ENCODE measurements around the gene SEPSECS.
A peak's percentile ranks its signal among the peaks of the same experiment; 100 is the strongest.

Gene SEPSECS

DNA sequence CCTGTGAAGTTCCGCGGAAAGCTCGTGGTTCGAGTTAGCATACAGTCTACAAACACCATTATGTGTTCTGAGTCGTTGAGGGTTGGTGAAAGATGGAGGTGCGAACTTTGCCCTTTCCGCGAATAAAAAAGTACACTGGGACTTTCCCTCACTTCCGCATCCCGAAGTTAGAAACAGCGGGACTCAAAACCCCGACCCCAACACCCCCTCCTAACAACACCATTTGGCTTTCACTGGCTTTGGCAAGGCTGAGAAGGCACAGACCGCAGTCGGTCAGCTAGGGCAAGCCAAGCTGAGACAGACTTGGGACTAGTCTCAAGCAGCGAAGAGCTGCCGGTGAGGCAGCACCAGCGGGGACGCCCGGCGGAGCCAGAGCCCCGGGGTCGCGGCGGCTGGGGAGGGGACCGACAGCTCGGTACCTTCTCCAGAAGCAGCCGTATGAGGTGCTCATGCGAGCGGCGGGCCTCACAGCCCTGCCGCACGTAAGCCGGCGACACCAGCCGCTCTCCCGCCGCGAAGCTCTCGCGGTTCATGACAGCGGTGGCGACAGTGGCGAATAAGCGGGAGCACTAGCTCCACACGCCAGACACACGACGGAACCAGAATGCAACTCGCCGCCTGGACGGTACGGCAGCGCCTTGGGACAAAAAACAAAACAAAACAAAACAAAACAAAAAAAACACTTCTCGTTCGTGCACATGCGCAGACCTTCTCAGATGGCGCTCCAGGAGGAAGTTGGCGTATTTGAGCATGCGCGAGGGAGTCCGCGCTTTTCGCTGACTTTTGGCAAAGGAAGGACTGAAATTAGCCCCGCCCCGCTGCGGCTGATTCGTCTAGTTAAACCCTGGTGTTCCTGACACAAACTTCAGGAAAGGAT, at the start of gene SEPSECS:
Gene SEPSECS, minus strand, starts transcription at position 613 of the 877 bp plus-strand sequence. Its CDS starts 80 bp downstream, at position 533.
- DNase-seq (ENCODE audit: low read depth, low spot score): peak; percentile 95

DNA sequence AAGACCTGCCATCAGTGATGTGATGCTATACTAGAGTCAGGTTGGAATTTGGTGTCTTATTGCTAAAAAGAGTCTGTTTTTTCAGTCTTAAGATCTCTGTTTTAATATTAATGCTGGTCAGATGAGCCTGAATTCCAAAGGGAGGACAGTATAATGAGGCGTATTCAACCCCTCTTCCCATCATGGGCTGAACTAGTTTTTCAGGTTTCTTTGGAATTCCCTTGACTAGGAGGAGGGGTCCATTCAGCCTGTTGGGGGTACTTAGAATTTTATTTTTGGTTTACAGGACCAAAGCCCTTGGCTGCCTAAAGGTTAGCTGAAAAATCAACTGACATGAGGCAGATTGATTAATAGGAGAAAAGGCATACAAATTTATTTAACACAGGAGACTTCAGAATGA, 49.5 kb upstream of the SEPSECS start:
- DNase-seq (ENCODE audit: low read depth, low spot score): peak; percentile 67

DNA sequence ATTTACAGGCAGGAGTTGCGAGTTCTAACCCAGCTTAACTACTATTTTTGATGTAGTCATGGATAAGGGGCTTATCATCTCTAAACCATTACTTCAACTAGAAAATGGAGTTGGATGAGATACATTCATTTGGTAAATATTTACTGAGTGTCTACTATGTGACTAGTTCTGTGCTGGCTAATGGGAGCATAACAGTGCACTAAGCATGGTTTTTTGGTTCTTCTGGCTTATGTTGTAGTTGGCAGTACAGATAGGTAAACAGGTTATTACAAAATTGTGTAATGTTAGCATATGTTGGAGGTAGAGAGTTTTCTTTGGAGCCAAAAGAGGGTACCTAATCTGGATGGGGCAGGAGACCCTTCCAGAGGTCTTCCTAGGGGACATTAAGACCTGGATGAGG, 47.7 kb upstream of the SEPSECS start:
- DNase-seq (ENCODE audit: low read depth, low spot score): no peak

DNA sequence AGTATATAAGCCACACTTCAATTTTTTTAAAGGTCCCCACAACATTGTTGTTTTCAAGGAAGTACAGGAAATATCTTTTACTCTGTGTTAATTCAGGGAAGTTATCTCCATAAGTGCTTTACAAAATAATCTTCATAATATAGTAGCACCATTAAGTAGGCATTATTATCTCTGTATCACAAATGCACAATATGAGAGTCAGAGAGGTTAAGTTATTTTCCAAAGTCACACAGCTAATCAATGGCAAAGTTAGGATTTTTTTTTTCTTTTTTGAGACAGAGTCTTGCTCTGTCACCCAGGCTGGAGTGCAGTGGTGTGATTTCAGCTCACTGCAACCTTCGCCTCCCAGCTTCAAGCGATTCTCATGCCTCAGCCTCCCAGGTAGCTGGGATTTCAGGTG, 38.5 kb upstream of the SEPSECS start:
- DNase-seq (ENCODE audit: low read depth, low spot score): no peak

DNA sequence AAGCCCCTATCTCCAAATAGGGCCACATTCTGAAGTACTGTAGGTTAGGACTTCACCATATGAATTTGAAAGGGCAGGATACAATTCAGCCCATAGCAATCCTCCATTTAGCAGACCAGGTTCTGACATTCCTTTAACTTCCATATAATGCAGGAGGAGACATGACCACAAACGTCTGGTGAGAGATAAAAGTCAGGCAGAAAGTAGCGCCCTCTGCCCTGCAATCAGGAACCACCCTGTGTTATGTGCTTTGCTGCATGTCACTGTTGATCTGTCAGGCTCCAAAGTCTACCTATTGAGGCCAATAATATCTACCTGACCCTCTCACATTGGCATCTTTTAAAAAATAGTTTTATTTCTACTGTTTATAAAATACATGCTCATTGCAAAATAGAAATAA, 30.2 kb upstream of the SEPSECS start:
- no peak for DNase-seq (ENCODE audit: low read depth, low spot score)

DNA sequence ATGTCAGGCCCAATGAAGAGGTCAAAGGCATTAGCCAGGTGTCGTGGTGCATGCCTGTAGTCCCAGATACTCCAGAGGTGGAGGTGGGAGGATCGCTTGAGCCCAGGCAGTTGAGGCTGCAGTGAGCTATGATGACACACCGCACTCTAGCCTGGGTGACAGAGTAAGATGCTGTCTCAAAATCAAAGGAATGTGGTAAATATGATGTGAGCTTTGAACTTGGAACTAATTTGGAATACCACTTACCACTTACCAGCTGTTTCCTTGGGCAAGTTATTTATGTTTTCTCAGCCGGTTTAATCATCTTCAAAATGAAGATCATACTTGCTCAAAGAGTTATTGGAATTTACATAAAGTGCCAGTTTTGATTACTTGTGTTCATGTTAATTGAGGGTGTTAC, 23.8 kb upstream of the SEPSECS start:
- no peak for DNase-seq (ENCODE audit: low read depth, low spot score)

DNA sequence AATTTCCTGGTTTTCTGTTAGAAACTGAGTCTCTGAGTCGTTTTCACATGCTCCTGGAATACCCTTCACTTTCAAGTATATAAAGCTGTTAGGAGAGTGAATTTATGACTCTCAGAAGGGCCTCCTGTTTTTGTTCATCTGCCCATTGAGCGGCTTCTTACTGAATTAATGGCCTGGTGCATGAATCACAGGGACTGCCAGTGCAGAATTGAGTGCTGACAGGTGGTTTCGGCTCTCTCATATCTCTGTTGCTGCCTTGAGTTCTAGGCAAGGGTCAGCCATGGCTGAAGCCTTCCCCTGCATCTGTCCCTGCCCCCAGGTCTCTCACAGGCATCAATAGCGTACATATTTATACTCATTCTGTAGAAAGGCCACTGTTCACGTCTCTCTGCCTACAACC, 22.7 kb upstream of the SEPSECS start:
- no peak for DNase-seq (ENCODE audit: low read depth, low spot score)

DNA sequence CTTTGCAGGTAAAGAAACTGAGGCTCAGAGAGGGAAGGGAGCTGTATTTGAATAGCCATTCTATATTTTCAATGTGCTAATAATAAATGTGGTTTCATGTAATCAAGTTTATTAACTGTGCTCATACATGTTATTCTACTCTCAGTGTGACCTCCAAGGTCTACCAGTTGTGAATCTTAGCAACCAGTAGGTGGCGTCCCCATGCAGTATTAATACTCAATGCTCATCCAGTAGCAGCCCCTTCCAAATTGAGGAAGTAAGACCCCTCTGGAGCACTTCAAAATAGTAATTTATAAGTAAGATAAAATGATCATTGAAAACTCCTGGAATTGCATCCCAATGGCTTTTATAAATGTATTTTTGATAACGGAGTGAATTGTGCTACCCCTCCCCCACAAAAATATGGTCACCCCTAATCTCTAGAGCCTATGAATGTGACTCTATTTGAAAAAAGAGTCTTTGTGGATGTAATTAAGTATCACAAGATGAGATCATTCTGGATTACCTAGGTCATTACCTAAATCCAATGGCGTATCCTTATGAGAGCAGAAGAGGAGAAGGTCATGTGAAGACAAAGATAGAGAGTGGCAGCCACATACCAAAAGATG, 20.4 kb upstream of the SEPSECS start:
- DNase-seq (ENCODE audit: low read depth, low spot score): no peak

DNA sequence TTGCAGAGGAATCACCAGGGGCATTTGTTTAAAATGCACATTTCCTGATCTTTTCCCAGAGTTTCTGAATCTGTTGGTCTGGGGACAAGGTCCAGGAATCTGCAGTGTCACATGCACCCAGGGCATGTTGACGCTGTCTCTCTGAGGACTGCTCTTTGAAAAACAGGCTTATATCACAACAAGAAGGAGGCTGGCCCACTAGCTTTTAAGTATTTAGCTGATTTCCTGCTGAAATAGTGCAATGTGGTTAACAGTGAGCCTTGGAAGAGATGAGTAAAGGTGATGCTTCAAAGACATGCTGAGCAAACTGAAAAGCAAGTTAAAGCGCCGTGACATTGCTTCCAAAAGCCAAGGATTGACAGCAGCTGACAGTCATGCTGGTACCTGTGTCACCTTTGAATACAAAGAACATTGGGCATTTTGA, 18.6 kb upstream of the SEPSECS start:
- DNase-seq (ENCODE audit: low read depth, low spot score): no peak

DNA sequence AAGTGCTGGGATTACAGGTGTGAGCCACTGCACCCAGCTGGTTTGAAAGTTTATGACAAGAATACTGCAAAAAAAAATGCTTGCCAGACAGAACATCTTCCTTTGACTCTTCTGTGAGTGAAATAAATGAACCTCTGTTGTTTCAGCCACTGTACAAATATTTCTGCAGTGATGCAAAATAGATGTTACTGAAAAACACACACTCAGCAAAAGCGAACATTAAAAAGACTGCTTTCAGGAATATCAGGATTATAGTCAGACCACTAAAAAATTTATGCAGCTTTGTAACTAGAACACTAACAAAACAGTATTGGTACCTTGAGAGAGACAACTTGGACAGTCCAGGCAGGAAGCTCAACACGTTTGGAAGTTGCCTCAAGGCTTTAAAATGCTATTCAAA, 16.9 kb upstream of the SEPSECS start:
- no peak for DNase-seq (ENCODE audit: low read depth, low spot score)

DNA sequence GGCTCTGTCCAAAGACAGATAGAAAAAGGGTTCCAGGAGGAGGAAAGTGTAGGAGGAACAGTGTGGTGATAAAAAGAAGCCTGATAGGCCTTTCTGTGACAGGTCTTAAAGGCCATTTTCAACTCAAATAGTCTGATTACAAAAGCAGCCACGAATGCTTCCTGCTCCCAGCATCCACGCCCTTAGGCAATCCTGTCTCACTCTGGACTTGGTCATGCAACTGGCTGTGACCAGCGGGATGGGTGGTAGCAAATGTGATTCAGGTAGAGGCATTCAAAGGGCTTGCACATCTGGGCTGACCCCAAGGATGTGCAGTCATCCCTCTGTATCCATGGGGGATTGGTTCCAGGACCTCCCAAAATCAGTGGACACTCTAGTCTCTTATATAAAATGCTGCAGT, 14.4 kb upstream of the SEPSECS start:
- peak; percentile 49 for DNase-seq (ENCODE audit: low read depth, low spot score)

DNA sequence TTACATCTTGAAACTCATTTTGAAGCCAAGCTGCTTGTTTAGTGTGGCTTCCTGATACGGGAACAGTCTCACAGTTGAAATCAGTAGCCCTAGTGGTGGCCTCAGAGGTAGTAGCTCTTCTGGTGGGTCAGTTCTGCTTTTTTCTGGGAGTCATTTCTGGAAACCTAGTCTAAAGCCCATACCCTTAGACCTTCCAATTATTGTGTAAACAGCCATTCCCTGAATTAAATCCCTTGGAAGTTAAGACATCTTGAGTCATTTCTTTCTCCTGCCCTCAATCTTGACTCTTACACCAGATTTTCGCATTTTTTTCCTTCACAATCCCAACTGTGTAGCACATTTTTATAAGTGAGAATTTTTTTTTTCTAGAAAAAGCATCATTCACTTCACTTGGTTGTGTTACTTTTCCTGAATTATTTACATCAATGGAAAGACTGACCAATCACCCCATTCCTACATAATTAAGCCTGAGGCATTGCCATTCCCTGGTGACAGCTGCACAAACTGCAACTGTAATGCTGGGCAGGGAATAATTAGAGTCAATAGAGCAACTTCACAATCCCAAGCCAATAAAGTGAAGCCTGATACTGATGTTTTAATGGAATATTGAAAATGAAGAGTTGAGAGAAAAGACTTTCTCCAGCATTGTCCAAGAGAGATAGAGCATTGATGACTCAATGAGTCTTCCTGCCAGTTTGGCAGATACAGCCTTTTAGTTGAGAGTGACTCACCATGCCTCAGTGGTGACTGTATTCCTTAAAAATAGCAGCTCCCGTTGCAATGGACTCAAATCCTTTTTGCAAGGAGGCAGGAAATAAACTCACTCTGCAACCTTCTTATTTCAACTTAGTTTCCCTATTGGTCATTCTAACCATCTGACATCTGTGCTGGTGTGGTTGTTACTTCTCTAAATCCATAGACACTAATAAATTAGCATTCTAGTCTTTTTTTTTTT, 13.0 kb upstream of the SEPSECS start:
- peak; percentile 42 for DNase-seq (ENCODE audit: low read depth, low spot score)

DNA sequence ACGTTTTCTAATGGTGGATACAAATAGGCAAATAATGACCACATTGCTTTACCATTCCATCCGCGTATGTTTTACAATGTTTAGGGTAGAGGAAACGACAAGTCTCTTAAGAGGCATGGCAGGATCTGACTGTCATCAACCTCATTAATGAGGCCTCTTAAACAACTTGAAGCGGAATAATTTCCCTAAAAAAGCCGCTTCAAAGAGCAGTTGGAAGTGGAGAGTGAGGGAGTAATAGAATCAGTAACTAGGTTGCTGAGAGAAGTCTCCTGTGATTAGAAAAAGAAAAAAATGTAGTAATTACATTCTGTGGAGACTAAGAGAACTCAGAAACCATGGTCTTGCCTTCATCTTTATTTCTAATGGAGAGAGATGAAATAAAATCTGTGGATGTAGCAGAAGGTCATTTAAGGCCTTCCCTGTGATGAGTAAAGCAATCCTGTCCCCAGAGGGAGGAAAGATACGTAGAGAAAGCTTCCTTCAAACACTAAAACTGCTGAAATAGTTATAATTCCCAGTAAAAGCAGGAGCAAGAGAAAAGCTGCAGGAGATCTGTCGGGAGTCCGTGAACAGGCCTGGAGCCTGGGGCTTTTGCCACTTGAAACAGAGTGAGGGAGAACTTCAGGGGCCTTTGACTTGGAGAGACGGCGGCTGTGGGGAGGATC, 11.1 kb upstream of the SEPSECS start:
- DNase-seq (ENCODE audit: low read depth, low spot score): no peak

DNA sequence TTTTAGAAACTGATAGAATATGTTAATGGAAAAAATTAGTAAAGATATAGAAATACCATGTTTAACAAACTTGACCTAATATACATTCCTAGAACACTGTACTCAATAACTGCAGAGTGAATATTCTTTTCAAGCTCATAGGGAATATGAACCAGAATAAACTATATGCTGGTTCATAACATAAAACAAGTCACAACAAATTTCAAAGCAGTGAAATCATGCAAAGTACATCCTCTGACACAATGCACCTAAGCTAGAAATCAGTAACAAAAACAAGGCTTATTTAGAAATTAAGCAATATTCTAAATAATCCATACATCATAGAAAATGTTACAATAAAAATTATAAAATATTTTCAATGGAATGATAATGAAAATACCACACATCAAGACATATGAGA, 9.2 kb upstream of the SEPSECS start:
- no peak for DNase-seq (ENCODE audit: low read depth, low spot score)

DNA sequence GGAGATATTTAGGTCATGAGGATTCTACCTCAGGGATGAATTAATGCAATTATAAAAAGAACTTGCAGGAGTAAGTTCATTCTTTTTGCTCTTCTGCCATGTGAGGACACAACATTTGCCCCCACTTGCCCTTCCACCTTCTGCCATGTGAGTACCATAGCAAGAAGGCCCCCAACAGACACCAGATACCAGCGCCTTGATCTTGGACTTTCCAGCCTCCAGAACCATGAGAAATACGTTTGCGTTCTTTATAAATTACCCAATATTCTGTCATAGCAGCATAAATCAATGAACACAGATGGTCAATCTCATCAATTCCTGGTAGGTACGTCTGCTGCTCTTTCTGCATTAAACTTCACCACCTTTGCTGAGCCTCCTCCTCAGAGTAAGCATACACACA, 5.7 kb upstream of the SEPSECS start:
- no peak for DNase-seq (ENCODE audit: low read depth, low spot score)

DNA sequence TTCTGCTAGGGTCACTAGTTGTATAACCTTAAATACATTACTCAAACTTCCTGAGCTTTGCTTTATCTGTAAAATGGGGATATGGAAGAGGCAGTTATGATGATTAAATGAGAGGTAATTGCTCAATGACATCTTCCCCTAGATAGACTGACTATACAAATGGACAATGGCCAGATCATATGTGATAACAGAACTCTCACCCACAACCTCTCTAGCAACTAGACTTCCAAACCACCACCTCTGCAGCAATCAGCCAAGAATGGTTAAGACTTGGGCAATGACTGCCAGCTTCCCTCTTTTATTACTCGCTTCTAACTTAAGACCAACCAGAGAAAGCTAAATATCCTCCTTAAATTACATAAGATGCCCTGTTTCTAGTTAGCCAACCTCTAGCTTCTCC, 2.9 kb upstream of the SEPSECS start:
- no peak for DNase-seq (ENCODE audit: low read depth, low spot score)

DNA sequence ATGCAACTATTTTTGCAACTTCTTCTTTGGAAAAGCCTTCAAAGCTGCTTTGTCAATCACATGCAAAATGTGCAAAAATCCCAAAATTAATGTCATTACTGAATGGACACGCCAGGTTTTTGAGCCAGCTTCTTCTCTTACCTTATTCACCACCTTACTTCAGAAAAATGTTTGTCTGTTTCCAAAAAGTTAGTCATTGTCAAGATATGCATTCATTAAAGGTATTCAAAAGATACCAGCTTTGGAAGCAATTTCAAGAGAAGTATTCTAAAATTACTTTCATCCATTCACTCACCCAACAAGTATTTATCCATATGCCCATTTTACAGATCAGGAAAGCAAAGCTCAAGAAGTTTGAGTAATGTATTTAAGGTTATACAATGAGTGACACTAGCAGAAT, 2.3 kb upstream of the SEPSECS start:
- DNase-seq (ENCODE audit: low read depth, low spot score): no peak

DNA sequence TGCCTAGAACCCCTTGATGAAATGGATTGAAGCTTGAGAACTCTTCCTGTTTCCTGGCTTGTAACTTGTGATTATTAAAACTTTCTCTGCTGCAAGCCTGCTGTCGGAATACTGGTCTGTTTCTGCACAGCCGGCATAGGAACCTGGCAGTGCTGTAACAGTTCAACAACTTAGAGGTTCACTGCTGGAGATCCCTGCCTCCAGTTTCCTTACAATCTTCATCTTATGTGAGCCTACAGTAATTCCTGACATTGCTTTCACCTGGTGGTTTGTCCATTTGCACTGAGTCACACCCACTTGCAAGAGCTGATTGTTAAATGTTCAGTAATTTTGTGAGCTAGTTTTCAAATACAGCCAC, 1.3 kb upstream of the SEPSECS start:
- DNase-seq (ENCODE audit: low read depth, low spot score): no peak

DNA sequence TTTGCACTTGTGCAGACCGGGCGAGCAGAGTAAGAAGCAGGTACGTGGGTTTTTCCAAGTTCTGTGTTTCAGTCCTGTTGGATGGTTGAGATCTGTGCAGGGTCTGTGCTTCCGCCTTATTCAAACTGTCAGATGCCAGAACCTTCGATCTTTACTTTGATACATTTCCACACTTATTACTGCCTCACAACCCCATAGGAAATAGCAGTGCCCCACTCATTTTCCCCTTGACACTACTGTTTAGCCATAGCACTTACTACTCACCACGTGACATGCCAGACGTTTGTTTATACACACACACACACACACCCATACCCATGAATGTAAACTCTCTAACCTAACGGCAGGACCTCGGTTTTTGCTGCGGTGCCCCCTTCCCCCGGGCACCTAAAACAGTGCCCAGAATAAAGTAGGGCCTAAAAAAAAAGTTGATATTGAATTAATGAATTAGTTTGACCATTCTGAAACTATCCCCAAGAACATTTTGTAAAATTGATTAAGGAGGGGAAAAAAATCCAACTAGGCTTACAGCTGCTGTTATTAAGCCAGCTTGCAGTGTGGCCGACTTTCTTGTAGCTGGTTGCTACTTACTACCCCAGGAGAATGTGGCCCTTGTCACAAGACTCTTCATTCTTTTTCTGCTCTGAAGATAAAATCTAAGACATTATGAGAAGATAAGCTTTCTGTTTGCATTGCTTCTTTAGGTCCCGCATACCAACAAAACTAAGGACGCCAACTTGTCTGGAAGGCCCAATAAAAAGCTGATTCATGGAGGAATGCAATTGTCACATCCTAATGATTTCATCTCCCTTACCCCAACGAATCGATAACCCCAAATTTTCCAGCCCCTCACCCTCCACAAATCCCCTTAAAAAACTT, 704 bp upstream of the SEPSECS start:
- DNase-seq (ENCODE audit: low read depth, low spot score): peak; percentile 26

DNA sequence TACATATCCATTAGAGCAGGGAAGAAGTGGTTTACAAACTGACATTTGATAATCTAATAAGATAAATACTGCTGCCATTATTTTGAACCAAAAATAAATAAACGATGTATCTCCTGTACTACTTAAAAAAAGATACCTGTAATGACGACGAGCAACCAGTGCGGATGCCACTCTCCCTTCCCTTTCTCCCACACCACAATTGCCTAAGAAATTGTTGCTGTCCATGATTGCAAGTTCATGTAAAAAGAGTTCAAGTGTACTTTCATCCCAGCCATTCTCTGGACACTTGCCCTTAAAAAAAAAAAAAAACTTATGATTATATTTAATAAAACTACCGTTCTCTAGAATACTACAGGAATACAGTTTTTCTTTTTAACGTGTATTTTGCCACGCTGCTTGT, 1.4 kb downstream of the SEPSECS start:
- no peak for DNase-seq (ENCODE audit: low read depth, low spot score)

DNA sequence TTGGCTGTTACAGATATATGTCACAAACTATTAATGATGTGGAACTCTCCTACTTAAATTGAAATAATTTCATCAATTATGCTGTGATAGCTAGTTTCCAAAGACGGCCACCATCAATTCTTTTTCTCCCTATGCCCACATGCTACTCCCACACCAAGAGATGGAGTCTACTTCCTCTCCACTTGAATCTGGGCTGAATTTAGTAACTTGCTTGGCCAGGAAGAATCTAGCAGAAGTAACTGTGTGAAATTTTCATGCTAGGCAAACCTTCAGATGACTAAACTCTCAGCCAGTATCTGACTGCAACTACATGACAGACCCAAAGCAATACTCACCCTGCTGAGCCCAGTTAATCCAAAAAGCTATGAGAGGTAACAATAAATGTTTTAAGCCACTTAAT, 3.2 kb downstream of the SEPSECS start:
- no peak for DNase-seq (ENCODE audit: low read depth, low spot score)
